HG02884 (cell line): Measurements from ENCODE around the gene PACSIN1.

Experiments
- ATAC-seq: cut with Tn5 transposase; IDR thresholded peaks from one replicate; pipeline ENCODE4 v1.9.1; 2021; ENCODE audit warnings: mild to moderate bottlenecking, moderate library complexity; ENCODE audit not compliant: unreplicated experiment

The PACSIN1 gene

DNA sequence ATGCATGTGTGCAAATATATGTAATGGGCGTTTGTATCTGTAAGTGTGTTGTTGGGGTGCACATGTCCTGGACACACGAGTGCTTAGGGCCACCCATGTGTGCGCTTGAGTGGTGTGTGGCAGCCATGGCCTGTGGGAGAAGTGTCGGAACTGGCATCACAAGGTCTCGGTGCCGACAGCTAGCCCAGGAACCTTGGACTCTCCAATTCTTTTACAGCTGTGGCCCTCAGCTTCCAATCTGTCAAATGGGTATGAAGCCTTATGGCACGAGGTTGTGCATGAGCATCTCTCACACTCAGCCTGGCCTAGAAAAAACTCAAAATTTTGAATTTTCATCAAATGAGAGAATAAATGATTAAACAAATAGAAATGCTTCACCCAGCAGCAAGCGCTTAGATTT is 48.2 kb downstream of the PACSIN1 start:
- no peak for ATAC-seq

- ATAC-seq, result no peak
These were observed 49.0 kb downstream of the PACSIN1 start for GRCh38 chr6:34514593-34515472.

DNA sequence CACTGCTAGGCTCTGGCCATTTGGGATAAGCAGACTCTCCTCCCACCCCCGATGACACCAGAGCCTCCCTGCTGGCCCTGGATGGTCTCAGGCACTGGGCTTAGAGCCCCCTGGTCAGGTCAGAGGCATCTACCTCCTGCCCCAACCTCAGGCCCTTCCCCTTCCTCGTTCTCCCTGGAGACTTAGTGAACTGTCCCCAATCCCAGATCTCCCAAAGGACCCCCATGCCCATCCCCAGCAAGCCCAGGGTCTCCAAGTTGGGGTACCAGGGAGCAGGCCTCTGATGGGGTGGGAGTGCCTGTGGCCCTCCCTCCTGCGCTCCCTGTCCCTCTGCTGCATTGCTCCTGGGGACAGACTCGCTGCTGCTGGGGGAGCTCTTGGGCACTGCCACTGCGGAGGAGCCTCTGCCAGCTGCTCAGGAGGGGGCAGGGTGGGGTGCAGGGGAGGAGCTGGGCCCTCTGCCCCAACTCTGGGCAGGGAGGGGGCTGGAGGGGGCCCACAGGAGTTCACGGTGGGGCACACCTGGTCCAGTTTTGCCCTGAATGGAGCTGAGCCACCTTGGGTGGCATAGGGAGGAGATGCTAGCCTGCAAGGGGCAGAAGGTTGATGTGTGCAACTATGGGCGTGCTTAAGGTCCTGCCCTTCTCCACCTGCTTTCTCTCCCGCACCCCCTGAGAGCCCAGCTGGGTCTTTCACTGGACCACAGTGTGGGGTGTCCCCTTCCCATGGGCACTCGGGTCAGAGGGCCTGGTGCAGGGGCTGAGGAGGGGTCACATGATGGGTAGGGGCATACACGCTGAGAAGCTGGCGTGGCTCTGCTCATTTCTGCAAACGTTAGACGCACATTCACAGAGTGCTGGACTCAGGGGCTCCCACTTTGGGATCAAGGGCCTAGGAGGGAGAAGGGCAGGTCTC is 49.9 kb downstream of the PACSIN1 start:
- no peak for ATAC-seq

DNA sequence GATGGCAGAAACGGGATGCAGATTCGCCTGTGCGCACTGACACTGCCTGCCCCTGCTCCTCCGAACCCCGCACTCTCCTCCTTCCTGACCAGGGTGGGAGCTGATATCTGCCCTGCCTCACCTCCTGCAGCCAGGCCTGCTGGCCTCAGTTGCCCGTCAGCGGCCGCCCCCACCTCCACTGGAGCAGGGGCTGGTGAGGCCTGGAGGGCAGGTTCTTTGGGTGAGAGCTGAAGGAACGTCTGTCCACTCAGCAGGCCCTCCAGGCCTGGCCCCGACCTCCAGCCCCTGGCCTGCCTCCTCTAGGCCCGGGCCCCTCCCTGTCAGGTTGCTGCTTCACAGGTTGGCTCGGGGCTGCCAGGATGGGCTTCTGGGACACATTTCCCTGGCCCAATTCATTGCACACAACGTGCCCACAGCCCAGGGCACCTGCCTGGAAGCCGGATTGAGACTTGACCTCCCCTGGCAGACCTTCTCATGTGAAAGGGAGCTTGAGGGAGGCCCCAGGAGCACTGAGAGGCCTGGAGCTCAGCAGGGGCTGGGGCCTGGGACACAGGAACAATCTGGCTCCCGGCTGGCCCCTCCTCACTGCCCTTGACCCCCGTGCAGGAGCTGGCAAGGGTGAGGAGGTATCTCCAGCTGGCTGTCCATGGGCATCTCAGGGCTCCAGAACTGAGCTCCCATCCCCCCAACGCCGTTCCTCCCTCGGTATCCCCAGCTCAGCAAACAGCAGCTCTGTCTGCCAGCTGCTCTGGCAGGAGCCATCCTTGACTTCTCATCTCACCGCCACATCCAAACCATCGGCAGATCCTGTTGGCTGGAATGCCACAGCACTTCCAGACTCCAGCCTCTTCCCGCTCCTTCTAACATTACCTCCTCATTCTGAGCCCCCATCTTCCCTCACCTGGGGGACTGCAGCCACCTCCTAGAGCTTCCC is 50.8 kb downstream of the PACSIN1 start:
- ATAC-seq, result no peak

GRCh38 chr6:34517461-34517881 is 51.6 kb downstream of the PACSIN1 start:
- ATAC-seq, result no peak

GRCh38 chr6:34517966-34518365 is 52.1 kb downstream of the PACSIN1 start:
- no peak for ATAC-seq

GRCh38 chr6:34518669-34519365 is 52.9 kb downstream of the PACSIN1 start:
- no peak for ATAC-seq

DNA sequence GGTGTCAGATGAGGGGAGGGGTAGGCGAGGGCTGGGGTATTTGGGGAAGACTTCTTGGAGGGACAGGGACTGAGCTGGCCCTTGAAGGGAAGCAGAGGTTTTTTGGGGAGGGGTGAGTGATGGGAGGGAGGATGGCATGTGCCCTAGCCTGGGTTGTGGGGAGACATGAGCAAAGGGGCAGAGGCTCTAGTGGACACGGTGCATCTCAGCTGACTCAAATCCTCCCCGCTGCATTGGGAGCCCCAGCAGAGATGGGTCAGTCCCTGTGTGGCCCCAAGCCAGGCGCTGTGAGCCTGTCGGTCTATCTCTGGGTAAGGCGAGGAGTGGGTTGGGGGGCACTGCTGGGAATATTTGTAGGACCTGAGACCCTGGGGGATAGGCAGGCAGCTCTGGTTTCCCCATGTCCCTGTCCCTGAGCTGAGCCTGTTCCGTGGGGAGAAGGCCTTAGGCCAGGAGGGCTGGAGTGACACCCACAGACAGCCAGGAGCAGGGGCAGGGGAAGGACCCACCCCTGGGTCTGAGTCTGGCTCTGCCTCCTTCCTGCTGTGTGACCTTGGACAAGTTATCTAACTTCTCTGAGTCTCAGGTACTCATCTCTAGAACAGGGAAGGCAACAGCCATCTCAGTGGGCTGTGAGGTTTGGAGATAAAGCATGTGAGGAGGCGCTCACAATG is 54.2 kb downstream of the PACSIN1 start:
- ATAC-seq, result no peak

DNA sequence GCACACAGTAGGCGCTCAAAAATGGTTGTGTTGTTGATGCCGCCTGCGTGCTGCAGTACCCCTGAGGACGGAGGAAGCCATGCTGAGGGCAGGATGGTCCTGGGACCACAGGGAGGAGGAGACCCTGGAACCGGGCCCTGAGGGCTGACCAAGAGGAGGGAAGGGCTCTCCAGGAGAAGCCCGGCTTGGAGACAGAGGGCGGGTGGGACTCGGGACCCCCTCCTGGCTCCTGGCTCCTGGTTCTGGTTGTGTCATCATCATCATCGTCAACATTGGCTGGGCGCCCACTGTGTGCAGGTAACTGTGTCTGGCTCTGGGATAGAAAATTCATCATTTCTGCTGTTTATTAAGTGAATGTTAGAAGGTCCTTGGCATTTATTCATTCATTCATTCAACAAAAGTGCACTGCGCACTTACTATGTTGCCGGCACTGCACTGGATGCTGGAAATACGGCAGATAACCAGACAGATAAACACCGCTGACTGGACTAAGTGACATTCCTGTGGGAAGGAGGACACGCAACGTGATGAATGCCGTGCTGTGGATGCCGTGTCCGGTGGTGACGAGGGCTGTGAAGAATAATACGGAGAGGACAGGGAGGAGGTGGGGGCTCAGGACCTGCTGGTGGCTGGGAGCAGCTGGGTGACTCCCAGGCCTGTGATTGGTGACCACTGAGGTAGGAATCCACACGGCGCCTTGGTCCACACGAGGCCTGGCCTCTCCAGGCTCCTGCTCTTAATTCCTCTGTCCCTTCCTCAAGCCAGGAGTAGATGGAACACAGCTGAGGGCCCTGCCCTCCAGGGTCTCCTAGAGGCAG is 55.0 kb downstream of the PACSIN1 start:
- no peak for ATAC-seq

GRCh38 chr6:34521463-34522285 is 55.8 kb downstream of the PACSIN1 start:
- no peak for ATAC-seq

DNA sequence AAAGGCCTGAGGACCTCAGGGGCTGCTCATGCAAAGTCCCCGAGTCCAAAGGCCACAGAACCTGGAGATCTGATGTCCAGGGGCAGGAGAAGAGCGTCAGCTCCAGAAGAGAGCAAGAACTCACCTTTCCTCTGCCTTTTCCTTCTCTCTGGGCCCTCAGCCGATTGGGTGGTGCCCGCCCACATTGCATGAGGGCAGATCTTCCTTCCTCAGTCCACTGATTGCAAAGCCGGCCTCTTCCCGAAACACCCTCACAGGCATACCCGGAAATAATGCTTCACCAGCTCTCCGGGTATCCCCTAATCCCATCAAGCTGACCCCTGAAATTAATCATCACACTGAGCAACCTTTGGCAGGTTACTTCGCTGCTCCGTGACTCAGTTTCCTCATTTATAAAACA is 56.9 kb downstream of the PACSIN1 start:
- no peak for ATAC-seq

DNA sequence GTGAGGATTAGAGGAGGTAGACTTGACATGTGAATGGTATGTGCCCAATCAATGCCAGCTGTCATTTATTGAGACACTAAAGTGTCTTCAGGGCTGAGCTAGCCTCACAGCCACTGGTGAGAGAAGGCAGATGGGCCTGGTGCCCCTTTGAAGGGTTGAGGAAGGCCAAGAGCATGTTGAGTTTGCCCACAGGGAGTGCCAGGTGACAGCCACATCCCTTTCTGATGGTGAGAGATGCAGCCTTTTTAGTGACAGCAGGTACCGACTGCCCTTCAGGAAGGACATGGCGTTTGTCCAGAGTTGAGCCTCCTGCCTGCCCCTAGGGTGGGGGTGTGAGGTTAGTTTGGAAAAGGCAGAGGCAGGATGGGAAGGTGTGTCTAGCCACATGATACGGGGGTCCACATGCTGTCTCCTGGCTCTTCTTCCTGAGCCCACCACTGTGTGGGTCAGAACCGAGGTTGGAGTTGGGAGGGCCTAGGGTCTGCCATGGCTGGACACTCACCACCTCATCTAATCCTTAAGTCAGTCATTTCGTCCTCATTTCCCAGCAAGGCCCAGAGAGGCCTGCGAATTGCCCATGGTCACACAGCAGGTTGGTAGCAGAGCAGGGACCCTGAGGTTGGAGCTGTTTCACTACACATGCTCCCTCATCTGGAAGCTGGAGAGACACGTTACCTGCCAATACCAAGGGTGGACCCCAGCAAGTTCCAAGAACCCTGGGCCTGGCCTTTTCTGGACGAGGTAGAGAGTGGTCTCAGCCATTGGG is 57.7 kb downstream of the PACSIN1 start:
- no peak for ATAC-seq

DNA sequence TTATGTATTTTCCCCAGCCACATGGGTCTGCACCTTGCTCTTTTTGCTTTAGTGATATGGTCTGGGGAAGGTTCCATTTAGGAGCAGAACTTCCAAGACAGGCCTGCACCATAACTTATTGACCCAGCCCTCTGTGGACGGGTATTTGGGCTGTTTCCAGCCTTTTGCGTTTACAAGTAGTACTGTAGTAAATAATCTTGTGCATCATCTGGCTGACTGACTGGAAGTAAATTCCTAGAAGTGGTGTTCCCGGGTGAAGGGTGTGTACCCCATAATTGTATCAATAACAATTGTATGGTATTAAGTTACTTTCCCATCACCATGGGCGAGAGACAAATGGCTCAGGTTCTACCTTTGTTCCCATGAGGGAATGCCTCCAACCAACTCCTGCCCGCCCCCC is 58.6 kb downstream of the PACSIN1 start:
- no peak for ATAC-seq

- ATAC-seq, result no peak
These were observed 59.1 kb downstream of the PACSIN1 start for GRCh38 chr6:34524971-34525370.

- ATAC-seq, result no peak
These were observed 59.7 kb downstream of the PACSIN1 start for GRCh38 chr6:34525431-34526175.

DNA sequence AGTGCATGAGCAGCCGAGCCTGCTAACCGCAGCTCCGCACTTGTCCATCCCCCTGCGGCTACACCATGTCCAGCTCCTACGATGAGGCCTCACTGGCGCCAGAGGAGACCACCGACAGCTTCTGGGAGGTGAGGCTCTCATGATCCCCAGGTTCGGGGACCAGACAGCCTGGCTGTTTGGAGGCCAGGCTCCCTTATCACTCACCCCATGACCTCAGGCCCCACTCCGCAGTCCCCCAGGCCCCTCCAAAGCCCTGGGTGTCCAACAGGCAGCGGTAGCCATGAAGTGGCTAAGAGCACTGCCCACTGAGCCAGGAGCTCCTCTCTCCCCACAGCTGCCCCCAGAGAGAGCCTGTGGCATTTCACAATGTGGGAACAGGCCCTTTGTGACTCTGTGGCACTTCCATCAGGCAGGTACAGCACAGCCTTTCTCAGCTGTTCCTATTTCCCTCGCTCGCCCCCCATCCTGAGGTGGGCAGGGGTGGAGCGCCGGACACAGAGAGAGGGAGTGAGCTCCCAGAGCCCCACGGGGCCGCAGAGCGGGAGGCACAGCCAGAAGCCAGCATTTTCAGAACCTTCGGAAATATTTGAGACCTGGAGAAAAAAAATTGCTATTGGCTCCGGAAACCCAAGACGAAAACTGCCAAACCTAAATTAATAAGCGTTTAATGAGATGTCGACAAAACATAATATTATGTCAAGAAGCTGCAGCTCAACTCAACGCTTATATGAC is 60.5 kb downstream of the PACSIN1 start:
- no peak for ATAC-seq
